Measurements from ENCODE around the gene NOC4L.

The NOC4L gene

GRCh38 chr12:132151766-132152410, 7.6 kb downstream of the NOC4L start:
- H3K9ac ChIP-seq (ENCODE audit: low read length) = no peak overlapping the region
- H3K27ac ChIP-seq (ENCODE audit: low read depth, low read length) = no peak overlapping the region
- no peaks in the 10 kb centered on the region for H3K27me3 ChIP-seq (ENCODE audit: control insufficient read depth, insufficient read depth, low read length)
- no peak overlapping the region for H3K4me3 ChIP-seq (ENCODE audit: low read depth, low read length)
- H3K36me3 ChIP-seq (ENCODE audit: control insufficient read depth, insufficient read depth, low read length) = peaks cover 45% of the 10 kb centered on the region
- H3K9me3 ChIP-seq (ENCODE audit: control insufficient read depth, insufficient read depth, low read depth, low read length) = peaks cover 11% of the 10 kb centered on the region
- peaks cover 5% of the 10 kb centered on the region; the same call in 1 of the 2 replicates for H3K4me1 ChIP-seq (ENCODE audit: control insufficient read depth, insufficient read depth, low read length)

GRCh38 chr12:132152411-132152821, 8.2 kb downstream of the NOC4L start:
- peaks cover 15% of the 10 kb centered on the region for H3K9me3 ChIP-seq (ENCODE audit: control insufficient read depth, insufficient read depth, low read depth, low read length)
- H3K4me1 ChIP-seq (ENCODE audit: control insufficient read depth, insufficient read depth, low read length) = peaks cover 5% of the 10 kb centered on the region; the same call in 1 of the 2 replicates
- no peak overlapping the region for H3K9ac ChIP-seq (ENCODE audit: low read length)
- H3K4me3 ChIP-seq (ENCODE audit: low read depth, low read length) = no peak overlapping the region
- peaks cover 47% of the 10 kb centered on the region for H3K36me3 ChIP-seq (ENCODE audit: control insufficient read depth, insufficient read depth, low read length)
- no peaks in the 10 kb centered on the region for H3K27me3 ChIP-seq (ENCODE audit: control insufficient read depth, insufficient read depth, low read length)
- H3K27ac ChIP-seq (ENCODE audit: low read depth, low read length) = no peak overlapping the region

GRCh38 chr12:132152953-132153352, 8.7 kb downstream of the NOC4L start:
- peaks cover 5% of the 10 kb centered on the region; the same call in 1 of the 2 replicates for H3K4me1 ChIP-seq (ENCODE audit: control insufficient read depth, insufficient read depth, low read length)
- H3K27ac ChIP-seq (ENCODE audit: low read depth, low read length) = no peak overlapping the region
- H3K9ac ChIP-seq (ENCODE audit: low read length) = no peak overlapping the region
- peaks cover 47% of the 10 kb centered on the region for H3K36me3 ChIP-seq (ENCODE audit: control insufficient read depth, insufficient read depth, low read length)
- H3K4me3 ChIP-seq (ENCODE audit: low read depth, low read length) = no peak overlapping the region
- H3K27me3 ChIP-seq (ENCODE audit: control insufficient read depth, insufficient read depth, low read length) = no peaks in the 10 kb centered on the region
- peaks cover 21% of the 10 kb centered on the region for H3K9me3 ChIP-seq (ENCODE audit: control insufficient read depth, insufficient read depth, low read depth, low read length)

GRCh38 chr12:132153501-132154340, 9.5 kb downstream of the NOC4L start:
- Histone ChIP-seq H3K4me3 (ENCODE audit: low read depth, low read length) (no peak overlapping the region), H3K4me1 (ENCODE audit: control insufficient read depth, insufficient read depth, low read length) (peaks cover 5% of the 10 kb centered on the region; the same call in 1 of the 2 replicates), H3K9me3 (ENCODE audit: control insufficient read depth, insufficient read depth, low read depth, low read length) (peaks cover 22% of the 10 kb centered on the region), H3K27me3 (ENCODE audit: control insufficient read depth, insufficient read depth, low read length) (no peaks in the 10 kb centered on the region), H3K36me3 (ENCODE audit: control insufficient read depth, insufficient read depth, low read length) (peaks cover 45% of the 10 kb centered on the region), H3K27ac (ENCODE audit: low read depth, low read length) (no peak overlapping the region), H3K9ac (ENCODE audit: low read length) (no peak overlapping the region)

- Histone ChIP-seq H3K9ac (ENCODE audit: low read length) (no peak overlapping the region), H3K27me3 (ENCODE audit: control insufficient read depth, insufficient read depth, low read length) (no peaks in the 10 kb centered on the region), H3K36me3 (ENCODE audit: control insufficient read depth, insufficient read depth, low read length) (peaks cover 45% of the 10 kb centered on the region), H3K4me1 (ENCODE audit: control insufficient read depth, insufficient read depth, low read length) (peaks cover 5% of the 10 kb centered on the region; the same call in 1 of the 2 replicates), H3K9me3 (ENCODE audit: control insufficient read depth, insufficient read depth, low read depth, low read length) (peaks cover 22% of the 10 kb centered on the region), H3K4me3 (ENCODE audit: low read depth, low read length) (no peak overlapping the region), H3K27ac (ENCODE audit: low read depth, low read length) (no peak overlapping the region)
Measured at GRCh38 chr12:132154341-132154761, 10.1 kb downstream of the NOC4L start.

GRCh38 chr12:132154941-132155770, 10.9 kb downstream of the NOC4L start:
- Histone ChIP-seq H3K36me3 (ENCODE audit: control insufficient read depth, insufficient read depth, low read length) (peaks cover 45% of the 10 kb centered on the region), H3K27me3 (ENCODE audit: control insufficient read depth, insufficient read depth, low read length) (no peaks in the 10 kb centered on the region), H3K27ac (ENCODE audit: low read depth, low read length) (no peak overlapping the region), H3K4me1 (ENCODE audit: control insufficient read depth, insufficient read depth, low read length) (peaks cover 5% of the 10 kb centered on the region; the same call in 1 of the 2 replicates), H3K9me3 (ENCODE audit: control insufficient read depth, insufficient read depth, low read depth, low read length) (peaks cover 22% of the 10 kb centered on the region), H3K9ac (ENCODE audit: low read length) (no peak overlapping the region), H3K4me3 (ENCODE audit: low read depth, low read length) (no peak overlapping the region)

- no peak overlapping the region for H3K9ac ChIP-seq (ENCODE audit: low read length)
- H3K4me3 ChIP-seq (ENCODE audit: low read depth, low read length) = no peak overlapping the region
- H3K9me3 ChIP-seq (ENCODE audit: control insufficient read depth, insufficient read depth, low read depth, low read length) = peaks cover 22% of the 10 kb centered on the region
- H3K36me3 ChIP-seq (ENCODE audit: control insufficient read depth, insufficient read depth, low read length) = peaks cover 42% of the 10 kb centered on the region
- H3K27ac ChIP-seq (ENCODE audit: low read depth, low read length) = no peak overlapping the region
- H3K4me1 ChIP-seq (ENCODE audit: control insufficient read depth, insufficient read depth, low read length) = peaks cover 5% of the 10 kb centered on the region; the same call in 1 of the 2 replicates
- peaks cover 5% of the 10 kb centered on the region; the same call in 1 of the 2 replicates for H3K27me3 ChIP-seq (ENCODE audit: control insufficient read depth, insufficient read depth, low read length)
Measured at GRCh38 chr12:132155771-132156572, 11.7 kb downstream of the NOC4L start.

GRCh38 chr12:132156573-132157325, 12.5 kb downstream of the NOC4L start:
- Histone ChIP-seq H3K36me3 (ENCODE audit: control insufficient read depth, insufficient read depth, low read length) (peaks cover 34% of the 10 kb centered on the region), H3K9ac (ENCODE audit: low read length) (no peak overlapping the region), H3K27ac (ENCODE audit: low read depth, low read length) (no peak overlapping the region), H3K27me3 (ENCODE audit: control insufficient read depth, insufficient read depth, low read length) (peaks cover 13% of the 10 kb centered on the region; the same call in 1 of the 2 replicates), H3K9me3 (ENCODE audit: control insufficient read depth, insufficient read depth, low read depth, low read length) (peaks cover 22% of the 10 kb centered on the region), H3K4me1 (ENCODE audit: control insufficient read depth, insufficient read depth, low read length) (peaks cover 5% of the 10 kb centered on the region; the same call in 1 of the 2 replicates), H3K4me3 (ENCODE audit: low read depth, low read length) (no peak overlapping the region)

GRCh38 chr12:132157733-132158409, 13.6 kb downstream of the NOC4L start:
- Histone ChIP-seq H3K4me1 (ENCODE audit: control insufficient read depth, insufficient read depth, low read length) (peaks cover 5% of the 10 kb centered on the region; the same call in 1 of the 2 replicates), H3K27me3 (ENCODE audit: control insufficient read depth, insufficient read depth, low read length) (peaks cover 24% of the 10 kb centered on the region; the same call in 1 of the 2 replicates), H3K4me3 (ENCODE audit: low read depth, low read length) (no peak overlapping the region), H3K9ac (ENCODE audit: low read length) (no peak overlapping the region), H3K36me3 (ENCODE audit: control insufficient read depth, insufficient read depth, low read length) (peaks cover 25% of the 10 kb centered on the region), H3K9me3 (ENCODE audit: control insufficient read depth, insufficient read depth, low read depth, low read length) (peaks cover 22% of the 10 kb centered on the region), H3K27ac (ENCODE audit: low read depth, low read length) (no peak overlapping the region)

Data from HUES6 (cell line).